GM12872 (cell line): ENCODE data around the gene PCDH1.
A peak's percentile ranks its signal among the peaks of the same experiment; 100 is the strongest.

ENCODE experiments used
- TF ChIP-seq, protein P1 (sequence below): IDR thresholded peaks from 3 replicates; pipeline ENCODE4 v1.5.1; 2011; ENCODE audit warnings: low read depth, mild to moderate bottlenecking, low read length, moderate library complexity; ENCODE audit not compliant: insufficient read depth

Gene PCDH1

DNA sequence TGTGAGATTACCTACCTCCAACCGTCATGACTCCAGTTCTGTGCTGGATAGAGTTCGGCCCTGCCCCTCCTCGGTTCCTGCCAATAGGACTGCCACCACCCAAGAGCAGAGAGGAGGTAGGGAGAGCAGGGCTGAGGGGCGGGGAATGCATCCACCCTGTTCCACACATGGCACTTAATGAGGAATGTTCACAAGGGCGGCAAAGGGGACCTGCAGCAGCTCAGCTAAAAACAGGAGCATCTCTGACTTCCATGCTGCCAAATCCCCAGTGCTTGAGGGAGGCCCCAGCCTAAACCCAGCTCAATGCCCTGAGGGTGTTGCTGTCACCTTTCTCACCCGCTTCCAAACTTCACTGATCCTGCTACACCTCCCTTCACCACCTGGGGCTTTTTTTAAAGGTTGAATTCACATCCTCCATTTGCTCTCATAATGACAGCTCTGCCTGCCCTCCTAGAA lies 37.7 kb upstream of the PCDH1 start:
- TF ChIP-seq, protein P1, sequence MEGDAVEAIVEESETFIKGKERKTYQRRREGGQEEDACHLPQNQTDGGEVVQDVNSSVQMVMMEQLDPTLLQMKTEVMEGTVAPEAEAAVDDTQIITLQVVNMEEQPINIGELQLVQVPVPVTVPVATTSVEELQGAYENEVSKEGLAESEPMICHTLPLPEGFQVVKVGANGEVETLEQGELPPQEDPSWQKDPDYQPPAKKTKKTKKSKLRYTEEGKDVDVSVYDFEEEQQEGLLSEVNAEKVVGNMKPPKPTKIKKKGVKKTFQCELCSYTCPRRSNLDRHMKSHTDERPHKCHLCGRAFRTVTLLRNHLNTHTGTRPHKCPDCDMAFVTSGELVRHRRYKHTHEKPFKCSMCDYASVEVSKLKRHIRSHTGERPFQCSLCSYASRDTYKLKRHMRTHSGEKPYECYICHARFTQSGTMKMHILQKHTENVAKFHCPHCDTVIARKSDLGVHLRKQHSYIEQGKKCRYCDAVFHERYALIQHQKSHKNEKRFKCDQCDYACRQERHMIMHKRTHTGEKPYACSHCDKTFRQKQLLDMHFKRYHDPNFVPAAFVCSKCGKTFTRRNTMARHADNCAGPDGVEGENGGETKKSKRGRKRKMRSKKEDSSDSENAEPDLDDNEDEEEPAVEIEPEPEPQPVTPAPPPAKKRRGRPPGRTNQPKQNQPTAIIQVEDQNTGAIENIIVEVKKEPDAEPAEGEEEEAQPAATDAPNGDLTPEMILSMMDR: 0 out of 3 replicates have a peak, but pooled peaks have one; percentile 14

DNA sequence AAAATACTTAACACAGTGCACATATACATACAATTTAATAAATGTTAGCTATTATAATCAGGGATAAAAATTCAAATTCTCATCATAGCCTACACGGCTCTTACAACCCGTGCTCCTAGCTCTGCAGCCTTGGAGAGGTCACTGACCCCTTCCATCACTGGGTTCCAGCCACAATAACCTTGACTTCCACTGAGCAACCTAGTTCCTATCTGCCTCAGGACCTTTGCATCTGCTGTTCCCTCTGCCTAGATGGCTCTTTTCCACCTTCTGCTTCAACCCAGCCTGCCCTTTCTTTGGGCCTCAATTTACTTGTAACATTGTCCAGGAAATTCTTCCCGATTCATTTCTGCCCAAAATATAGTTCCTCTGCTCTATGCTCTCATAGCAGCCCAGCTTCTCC lies 36.6 kb upstream of the PCDH1 start:
- TF ChIP-seq, protein P1: no peak

DNA sequence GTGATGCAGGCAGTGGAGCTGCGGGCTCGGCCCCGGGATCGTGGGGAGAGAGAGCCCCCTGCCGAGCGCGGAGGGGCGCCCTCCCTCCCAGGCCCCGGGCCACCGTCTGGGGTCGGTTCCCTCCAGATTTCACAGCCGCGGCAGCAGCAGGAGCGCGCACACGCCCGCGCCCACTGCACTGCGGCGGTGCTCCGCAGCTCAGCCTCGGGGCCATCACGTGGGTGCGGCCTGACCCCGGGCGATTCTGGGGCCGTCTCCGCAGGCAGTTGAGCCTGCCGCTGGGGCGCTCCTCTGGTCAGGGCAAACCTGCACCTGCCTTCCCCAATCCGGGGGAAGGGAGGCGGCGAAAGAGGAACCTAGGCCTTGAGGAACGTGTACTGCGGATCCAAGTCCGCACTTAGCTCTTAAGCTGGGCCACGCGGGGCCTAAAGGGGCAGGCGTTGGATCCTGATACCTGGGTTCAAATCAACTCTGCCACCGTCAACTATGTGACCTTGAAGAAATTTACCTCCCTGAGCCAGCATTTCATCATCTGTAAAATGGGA lies 36.1 kb upstream of the PCDH1 start:
- TF ChIP-seq, protein P1: peak; percentile 26; the same call in 1 of the 3 replicates

DNA sequence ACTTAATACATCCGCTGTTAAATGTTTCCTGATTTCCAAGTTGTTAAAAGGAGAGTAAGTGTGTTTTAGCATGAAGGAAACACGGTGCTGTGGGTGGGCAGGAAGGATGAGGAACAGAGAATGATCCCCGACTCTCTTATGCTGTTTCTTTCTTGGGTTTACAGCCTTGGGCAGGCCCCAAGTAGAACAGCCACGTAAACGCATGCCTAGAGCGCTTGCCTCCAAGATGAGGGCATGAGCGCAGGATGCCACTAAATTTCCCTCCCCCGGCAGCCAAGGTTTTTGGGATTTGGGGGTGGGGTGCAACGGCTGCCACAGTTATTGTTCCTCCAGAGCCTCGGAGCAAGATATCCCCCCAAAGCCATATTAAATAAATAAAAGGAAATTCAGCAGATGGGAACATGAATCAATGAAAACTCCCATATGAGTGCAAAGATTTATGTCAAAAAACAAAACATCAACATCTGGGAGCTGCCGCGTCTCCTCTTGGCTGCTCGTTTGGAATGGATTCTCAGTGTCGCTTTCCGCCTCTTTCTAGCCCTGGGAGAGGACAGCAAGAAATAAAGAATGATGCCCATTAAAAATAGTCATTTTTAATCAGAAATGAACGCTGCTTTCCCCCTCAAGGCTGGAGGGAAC lies 35.5 kb upstream of the PCDH1 start:
- TF ChIP-seq, protein P1: no peak

DNA sequence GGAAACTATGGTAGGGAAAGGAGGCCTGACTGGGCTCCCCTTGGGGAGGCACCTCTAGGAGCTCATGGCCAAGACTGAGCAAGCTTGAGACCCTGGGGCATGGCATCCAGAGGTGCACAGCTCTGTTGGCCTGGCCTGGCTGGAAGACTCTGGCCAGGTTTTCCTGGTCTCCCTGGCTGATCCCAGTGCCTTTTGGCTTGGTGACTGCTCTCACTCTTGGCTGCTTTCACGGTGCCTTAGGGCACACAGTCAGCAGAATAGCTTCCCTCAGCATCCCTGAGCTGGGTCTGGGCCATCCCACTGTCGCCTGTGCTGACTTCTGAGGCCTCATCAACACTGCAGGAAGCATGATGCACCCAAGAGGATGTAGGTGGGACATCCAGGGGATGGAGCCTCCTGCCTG lies 32.1 kb upstream of the PCDH1 start:
- TF ChIP-seq, protein P1: no peak

DNA sequence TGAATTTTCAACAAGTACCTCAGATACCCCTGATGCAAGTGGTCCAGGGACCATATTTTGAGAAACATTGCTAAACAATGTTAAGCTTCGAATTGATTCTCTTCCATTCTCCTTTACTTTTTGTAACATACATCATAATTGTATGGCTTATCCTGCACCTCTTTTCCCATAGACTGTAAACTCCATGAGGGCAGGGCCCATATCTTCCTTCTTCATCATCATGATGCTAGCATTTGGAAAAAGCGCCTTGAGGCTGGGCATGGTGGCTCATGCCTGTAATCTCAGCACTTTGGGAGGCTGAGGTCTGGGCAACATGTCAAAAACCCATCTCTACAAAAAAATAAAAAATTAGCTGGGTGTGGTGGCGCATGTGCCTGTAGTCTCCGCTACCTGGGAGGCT lies 31.0 kb upstream of the PCDH1 start:
- TF ChIP-seq, protein P1: no peak

DNA sequence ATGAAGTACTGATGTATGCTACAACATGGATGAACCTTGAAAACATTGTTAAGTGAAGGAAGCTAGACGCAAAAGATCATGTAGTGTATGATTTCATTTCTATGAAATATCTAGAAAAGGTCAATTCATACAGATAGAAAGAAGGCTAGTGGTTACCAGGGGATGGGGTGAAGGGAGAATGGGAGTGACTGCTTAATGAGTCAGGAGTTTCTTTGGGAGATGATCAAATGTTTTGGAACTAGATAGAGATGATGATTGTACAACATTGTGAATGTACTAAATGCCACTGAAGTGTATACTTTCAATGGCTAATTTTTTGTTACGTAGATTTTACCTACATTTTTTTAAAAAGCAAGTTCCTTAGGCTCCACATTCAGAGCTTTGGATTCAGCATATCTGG lies 30.6 kb upstream of the PCDH1 start:
- TF ChIP-seq, protein P1: no peak
